ENCODE data around the gene FCMR.

Gene FCMR

DNA sequence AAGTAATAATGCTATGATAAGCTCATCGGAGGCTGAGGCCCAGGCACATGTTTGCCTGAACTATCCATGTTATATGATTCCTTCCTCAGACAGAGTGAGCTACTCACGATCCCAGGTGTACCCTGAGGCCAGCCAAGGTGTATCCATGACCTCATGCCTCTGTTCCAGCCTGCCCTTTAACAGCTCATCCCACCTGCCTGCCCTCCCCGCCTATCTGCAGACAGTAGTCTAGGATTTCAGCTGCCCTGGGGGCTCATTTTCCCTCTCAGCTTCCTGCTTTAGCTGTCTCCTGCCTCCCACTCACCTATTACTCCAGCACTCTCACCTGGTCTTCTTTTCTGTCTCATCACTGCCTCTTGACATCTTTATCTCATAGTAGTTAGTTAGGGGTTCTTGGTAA lies 26.4 kb downstream of the FCMR start:
- no peak for TF ChIP-seq ZNF274 (IDR thresholded peaks at IDR 0.05; ENCODE audit: low read depth, low read length)

DNA sequence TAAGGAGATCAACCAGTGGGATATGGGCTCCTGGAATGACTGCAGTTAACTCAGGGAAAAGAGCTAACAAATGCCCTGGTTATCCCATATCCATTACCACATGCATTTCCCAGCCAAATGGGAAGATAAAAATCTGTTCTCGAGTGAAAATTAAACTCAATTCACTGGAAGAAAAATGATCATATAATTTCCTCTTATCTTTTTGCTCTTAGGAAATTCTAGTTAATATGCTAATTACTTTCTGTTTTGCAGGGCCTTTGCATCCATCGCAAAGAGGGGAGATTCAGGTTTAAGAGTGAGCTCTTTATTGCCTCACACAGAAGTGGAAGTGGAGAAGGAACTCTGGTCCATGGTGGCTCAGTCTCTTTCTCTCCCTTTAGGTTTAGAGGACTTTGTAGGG lies 28.4 kb downstream of the FCMR start:
- TF ChIP-seq ZNF274 (IDR thresholded peaks at IDR 0.05; ENCODE audit: low read depth, low read length): no peak
- H3K4me3 ChIP-seq (ENCODE audit: low read length): no peak overlapping the region

More for the DNA sequence above, 26.4 kb downstream of the FCMR start:
- no peak overlapping the region for H3K4me3 ChIP-seq (ENCODE audit: low read length)

DNA sequence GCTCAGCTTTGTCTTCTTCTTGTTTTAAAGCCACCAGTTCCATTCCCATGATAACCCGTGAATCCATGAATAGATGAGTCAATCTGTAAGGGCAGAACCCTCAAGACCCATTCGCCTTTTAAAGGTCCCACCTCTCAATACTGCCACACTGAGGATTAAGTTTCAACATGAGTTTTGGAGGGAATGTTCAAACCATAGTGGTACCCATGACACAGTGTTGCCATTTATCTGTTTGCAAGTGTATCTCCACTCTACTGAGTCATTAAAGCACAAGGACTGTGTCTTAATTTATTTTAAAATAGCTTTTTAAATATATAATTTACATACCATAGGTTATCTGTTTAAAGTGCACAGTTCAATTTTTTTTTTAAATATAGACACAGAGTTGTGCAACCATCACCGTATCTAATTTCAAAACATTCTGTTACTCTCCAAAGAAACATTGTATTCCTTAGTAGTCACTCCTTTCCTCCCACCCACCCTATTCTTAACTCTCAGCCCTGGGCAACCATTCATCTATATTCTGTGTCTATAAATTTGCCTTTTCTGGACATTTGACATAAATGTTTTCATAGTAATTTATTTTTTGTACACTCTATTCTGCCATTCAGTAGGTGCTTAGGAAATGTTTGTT lies 29.3 kb downstream of the FCMR start:
- no peak overlapping the region for H3K4me3 ChIP-seq (ENCODE audit: low read length)
- TF ChIP-seq ZNF274 (IDR thresholded peaks at IDR 0.05; ENCODE audit: low read depth, low read length): no peak

DNA sequence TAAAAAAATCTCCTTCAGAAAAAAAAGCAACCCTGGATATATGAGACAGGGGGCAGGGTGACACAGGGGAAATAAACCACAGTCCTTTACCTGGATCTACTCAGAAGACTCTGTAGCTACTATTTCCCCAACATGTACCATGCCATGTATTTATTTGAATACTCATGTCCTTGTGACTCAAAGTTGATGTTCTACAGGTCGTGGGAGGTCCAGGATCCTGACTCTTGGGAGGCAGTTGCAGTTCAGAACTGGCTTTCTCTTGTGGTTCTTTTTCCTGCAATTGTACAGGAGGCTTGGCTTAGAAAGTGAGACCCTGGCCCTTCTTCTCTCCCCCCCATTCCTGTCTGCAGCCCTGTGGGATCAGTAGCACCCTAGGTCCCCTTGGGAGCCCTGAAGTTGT lies 30.3 kb downstream of the FCMR start:
- TF ChIP-seq ZNF274 (IDR thresholded peaks at IDR 0.05; ENCODE audit: low read depth, low read length): no peak
- H3K4me3 ChIP-seq (ENCODE audit: low read length): no peak overlapping the region

DNA sequence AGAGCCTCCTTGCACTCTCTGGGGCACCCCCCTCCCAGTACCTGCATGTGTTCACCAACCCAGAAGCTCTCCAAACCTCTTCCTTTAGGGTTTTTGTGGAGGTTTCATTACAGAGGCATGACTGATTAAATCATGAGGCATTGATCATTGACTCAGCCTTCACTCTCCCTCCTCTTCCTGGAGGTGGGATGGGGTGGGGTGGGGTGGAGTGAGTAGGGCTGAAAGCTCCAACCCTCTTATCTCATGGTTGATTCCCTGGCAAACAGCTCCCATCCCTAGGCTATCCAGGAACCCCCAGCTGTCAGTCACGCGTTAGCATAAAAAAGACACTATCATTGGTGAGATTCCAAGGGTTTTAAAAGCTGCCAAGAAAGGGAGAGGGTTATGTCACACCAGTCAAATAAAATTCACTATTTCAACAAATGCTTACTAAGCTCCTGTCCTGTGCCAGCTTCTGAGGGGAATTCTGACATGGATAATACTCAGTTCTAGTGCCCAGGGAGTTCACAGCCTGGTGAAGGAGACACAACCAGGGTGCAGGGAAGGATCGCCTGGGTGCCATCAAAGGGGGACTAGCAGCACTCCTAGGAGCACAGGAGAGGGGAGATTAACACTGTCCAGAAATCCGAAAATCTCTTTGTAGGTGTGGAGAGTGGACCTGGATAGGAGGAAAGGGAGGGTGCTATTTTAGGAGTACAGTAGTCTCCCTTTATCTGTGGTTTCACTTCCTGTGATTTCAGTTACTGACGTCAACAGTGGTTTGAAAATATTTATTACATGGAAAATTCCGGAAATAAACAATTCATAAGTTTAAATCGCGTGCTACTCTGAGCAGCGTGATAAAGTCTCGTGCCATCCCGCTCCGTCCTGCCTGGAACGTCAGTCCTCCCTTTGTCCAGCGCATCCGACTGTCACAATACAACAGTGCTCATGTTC lies 31.3 kb downstream of the FCMR start:
- TF ChIP-seq ZNF274 (IDR thresholded peaks at IDR 0.05; ENCODE audit: low read depth, low read length): no peak
- H3K4me3 ChIP-seq (ENCODE audit: low read length): no peak overlapping the region

DNA sequence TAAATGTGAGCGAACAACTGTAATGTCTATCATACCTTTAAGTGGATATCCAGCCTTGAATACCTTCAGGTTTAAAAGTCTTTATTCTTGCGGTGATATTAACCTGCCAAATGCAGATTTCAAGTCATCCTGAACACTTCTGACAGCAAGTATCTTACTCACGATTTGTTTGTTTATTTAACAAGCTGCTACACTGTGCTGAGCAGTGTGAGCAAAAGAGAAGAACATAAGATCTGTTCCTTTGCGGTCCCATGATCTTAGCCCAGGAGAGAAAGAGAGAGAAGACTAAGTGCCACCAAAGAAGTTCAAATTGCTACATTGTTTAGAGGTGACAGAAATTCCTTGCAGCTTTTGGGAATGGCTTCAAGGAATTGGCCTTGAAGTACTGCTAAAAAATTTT lies 34.0 kb downstream of the FCMR start:
- no peak for TF ChIP-seq ZNF274 (IDR thresholded peaks at IDR 0.05; ENCODE audit: low read depth, low read length)
- H3K4me3 ChIP-seq (ENCODE audit: low read length): no peak overlapping the region

DNA sequence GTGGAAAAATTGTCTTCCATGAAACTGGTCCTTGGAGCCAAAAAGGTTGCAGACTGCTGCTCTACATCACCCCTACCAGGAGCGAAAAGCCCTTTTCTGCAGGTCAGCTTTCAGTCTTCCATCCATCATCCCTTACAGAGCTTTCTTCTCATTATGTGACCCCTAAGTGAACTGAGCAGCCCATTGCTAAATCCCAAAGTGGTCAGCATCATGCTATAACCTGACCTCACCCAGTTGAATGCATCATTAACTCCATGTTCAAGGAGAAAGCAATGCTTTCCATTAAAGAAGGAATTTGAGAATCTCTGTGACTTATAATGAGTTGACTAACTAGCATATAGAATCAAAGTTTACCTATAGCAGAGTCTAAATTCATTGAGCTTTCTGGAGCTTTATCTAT lies 34.9 kb downstream of the FCMR start:
- no peak for TF ChIP-seq ZNF274 (IDR thresholded peaks at IDR 0.05; ENCODE audit: low read depth, low read length)
- H3K4me3 ChIP-seq (ENCODE audit: low read length): no peak overlapping the region

DNA sequence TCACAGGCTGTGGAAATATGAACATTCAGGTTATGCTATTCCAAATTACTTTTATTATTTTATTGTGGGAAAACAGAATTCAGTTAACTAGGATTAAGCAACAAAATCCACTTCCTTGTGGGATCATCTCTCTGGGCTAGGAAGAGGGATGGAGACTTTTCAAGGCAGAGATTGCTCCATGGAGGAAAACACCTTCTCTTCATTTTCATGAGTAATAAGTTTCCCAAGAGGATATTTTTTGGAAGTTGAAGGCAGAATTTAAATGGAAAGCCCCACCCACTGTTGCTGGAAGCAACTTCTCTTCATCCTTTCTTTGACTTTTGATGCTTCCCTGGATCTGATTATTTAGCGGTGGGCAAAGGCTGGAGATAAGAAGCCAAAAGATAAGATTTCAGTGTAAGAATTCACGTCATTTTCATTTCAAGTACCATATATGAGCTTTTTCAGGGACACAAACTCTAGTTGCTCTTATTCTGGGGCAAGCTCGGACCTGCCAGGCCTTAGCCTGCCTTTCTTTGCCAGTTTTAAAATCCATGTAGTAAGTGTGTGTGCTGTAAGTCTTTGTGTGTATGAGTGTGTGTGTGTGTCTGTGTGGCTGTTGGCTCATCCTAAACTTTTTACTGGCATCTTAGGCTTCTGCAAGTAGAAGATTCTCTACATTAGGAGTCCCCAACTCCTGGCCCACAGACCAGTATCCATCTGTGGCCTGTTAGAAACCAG lies 36.2 kb downstream of the FCMR start:
- no peak overlapping the region for H3K4me3 ChIP-seq (ENCODE audit: low read length)
- TF ChIP-seq ZNF274 (IDR thresholded peaks at IDR 0.05; ENCODE audit: low read depth, low read length): no peak

DNA sequence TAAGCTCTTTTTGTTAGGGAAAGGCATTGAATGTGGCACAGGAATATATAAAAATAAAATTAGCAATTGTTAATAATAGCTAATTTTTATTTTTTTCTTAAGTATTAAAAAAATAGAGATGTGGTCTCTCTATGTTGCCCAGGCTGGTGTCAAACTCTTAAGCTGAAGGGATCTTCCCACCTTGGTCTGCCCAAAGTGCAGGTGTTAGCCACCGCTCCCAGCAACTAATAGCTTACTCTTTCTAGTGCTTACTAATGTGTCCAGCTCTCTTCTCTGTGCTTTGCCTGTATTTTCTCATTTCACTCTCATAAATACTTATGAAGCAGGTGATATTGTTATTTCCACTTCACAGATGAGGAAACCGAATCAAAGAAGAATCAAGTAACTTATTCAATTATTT lies 37.9 kb downstream of the FCMR start:
- no peak overlapping the region for H3K4me3 ChIP-seq (ENCODE audit: low read length)
- TF ChIP-seq ZNF274 (IDR thresholded peaks at IDR 0.05; ENCODE audit: low read depth, low read length): no peak

DNA sequence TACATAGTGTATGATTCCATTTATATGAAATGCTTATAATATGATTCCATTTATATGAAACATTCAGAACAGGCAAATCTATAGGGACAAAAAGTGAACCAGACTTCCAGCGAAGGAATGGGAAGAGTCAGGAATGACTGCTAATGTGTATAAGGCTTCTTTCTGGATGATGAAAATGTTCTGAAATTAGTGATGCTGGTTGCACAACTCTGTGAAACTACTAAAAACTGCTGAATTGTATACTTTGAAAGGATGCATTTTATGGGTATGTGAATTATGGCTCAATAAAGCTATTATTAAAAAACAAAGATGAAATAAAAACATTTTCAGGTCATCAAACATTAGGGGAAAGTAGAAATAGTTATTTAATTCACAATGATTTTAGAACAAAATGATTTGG lies 38.6 kb downstream of the FCMR start:
- no peak for TF ChIP-seq ZNF274 (IDR thresholded peaks at IDR 0.05; ENCODE audit: low read depth, low read length)
- H3K4me3 ChIP-seq (ENCODE audit: low read length): no peak overlapping the region

DNA sequence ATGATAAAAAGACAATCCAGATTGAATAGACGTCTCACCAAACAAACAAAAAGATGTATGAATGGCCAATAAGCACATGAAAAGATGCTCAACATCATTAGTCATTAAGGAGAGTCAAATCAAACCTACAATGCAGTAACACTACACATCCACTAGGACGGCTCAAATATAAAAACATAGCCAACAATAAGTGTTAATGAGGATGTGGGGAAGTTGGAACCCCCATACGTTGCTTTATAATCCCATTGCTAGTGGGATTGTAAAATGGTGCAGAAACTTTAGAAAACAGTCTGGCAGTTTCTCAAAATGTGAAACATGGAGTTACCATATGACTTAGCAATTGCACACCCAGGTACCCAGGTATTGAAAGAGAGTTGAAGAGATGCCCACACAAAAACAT lies 39.2 kb downstream of the FCMR start:
- H3K4me3 ChIP-seq (ENCODE audit: low read length): no peak overlapping the region
- no peak for TF ChIP-seq ZNF274 (IDR thresholded peaks at IDR 0.05; ENCODE audit: low read depth, low read length)

DNA sequence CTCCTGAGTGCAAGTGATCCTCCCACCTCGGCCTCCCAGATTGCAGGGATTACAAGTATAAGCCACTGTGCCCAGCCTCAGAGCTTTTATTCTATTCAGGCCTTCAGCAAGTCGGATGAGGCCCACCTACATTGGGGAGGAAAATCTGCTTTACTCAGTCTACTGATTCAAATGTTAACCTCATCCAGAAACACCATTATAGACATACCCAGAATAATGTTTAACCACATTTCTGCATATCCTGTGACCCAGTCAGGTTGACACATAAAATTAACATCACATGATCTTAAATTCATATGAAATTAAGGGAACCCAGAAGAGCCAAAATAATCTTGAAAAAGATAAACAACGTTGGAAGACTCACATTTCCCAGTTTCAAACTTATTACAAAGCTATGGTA lies 41.4 kb downstream of the FCMR start:
- no peak for TF ChIP-seq ZNF274 (IDR thresholded peaks at IDR 0.05; ENCODE audit: low read depth, low read length)
- no peak overlapping the region for H3K4me3 ChIP-seq (ENCODE audit: low read length)

DNA sequence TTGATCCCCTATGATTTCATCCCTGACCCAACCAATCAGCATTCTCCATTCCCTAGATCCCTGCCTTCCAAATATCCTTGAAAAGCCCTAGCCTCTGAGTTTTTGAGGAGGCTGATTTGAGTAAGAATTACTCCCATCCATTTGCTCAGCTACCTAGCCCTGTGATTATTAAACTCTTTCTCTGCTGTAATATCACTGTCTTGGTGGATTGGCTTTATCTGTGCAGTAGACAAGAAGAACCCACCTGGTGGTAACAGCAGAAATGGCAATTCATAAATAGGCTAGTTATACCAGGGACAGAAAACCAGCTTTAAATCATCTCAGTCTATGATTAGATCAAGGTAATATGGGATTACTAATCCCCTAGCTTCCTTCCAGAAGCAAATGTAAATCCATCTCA lies 43.3 kb downstream of the FCMR start:
- no peak for TF ChIP-seq ZNF274 (IDR thresholded peaks at IDR 0.05; ENCODE audit: low read depth, low read length)
- no peak overlapping the region for H3K4me3 ChIP-seq (ENCODE audit: low read length)

DNA sequence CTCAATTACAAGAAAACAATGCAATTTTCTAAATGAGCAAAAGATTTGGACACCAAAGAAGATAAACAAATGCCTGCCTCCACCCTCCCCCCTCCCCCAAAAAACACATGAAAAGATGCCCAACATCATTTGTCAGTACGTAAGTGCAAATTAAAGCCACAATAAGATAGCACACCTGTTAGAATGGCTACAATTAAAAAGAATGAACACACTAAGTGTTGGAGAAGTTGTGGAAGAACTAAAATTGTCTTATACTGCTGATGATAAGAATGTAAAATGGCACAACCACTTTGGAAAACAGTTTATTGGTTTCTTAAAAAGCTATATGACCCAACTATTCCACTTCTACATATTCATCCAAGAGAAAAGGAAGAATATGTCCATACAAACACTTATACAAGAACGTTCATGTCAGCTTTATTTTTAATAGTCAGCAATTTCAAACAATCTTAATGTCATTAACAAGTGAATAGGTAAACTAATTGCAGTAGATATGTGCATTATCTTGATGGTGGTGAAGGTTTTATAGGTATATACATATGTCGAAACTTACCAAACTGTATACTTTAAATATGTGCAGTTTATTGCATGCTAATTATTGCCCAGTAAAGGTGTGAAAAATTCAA lies 45.9 kb downstream of the FCMR start:
- no peak for TF ChIP-seq ZNF274 (IDR thresholded peaks at IDR 0.05; ENCODE audit: low read depth, low read length)

More for the DNA sequence above, 45.9 kb downstream of the FCMR start:
- H3K4me3 ChIP-seq (ENCODE audit: low read length): no peak overlapping the region
